HepG2 (cell line): Measurements from ENCODE around the gene PPIL3. TPM values are rescaled to one million over a fixed set of nuclear protein-coding genes. Genes with fewer than 3 reads are reported as not detected.

Source experiments
- CBFB ChIP-seq: sonication (generic); formaldehyde crosslinking; IDR thresholded peaks from 2 replicates; pipeline ENCODE4 v1.4.0; 2020; ENCODE audit warnings: missing genetic modification reagents
- CREBL2 ChIP-seq: sonication (generic); formaldehyde crosslinking; IDR thresholded peaks from 2 replicates; pipeline ENCODE4 v1.8.1; 2023; ENCODE audit warnings: missing genetic modification reagents, mild to moderate bottlenecking, borderline replicate concordance
- DMAP1 ChIP-seq: IDR thresholded peaks from 2 replicates; pipeline ENCODE4 v1.6.1; 2016
- DNMT3B ChIP-seq: conservative IDR thresholded peaks from 2 replicates; pipeline ENCODE4 v1.6.1; 2016; ENCODE audit warnings: missing biosample characterization, control low read depth
- FOSL1 ChIP-seq: sonication (generic); formaldehyde crosslinking; IDR thresholded peaks from 2 replicates; pipeline ENCODE4 v1.9.0; 2021; ENCODE audit warnings: missing genetic modification reagents, borderline replicate concordance
- FUBP1 ChIP-seq: sonication (generic); formaldehyde crosslinking; IDR thresholded peaks from 2 replicates; pipeline ENCODE4 v1.5.1; 2020; ENCODE audit warnings: missing genetic modification reagents, mild to moderate bottlenecking, borderline replicate concordance
- HMG20A ChIP-seq: IDR thresholded peaks from 2 replicates; pipeline ENCODE4 v1.6.1; 2016; ENCODE audit warnings: borderline replicate concordance
- HNF4A ChIP-seq: sonication (generic); formaldehyde crosslinking; IDR thresholded peaks from 2 replicates; pipeline ENCODE4 v1.4.0; 2020; ENCODE audit warnings: missing genetic modification reagents
- KAT7 ChIP-seq: IDR thresholded peaks from 2 replicates; pipeline ENCODE4 v1.6.1; 2018; ENCODE audit warnings: borderline replicate concordance, missing compliant biosample characterization
- MYNN ChIP-seq: sonication (generic); formaldehyde crosslinking; IDR thresholded peaks from 2 replicates; pipeline ENCODE4 v1.4.0; 2020; ENCODE audit warnings: mild to moderate bottlenecking, low read depth, missing genetic modification reagents
- NAIF1 ChIP-seq: sonication (generic); formaldehyde crosslinking; IDR thresholded peaks from 2 replicates; pipeline ENCODE4 v1.5.0; 2020; ENCODE audit warnings: mild to moderate bottlenecking, missing genetic modification reagents, borderline replicate concordance
- PCBP2 ChIP-seq: fragments of 200-400 bp; formaldehyde crosslinking; optimal IDR thresholded peaks from 2 replicates; pipeline ENCODE3; 2018; ENCODE audit warnings: low read length, low read depth; ENCODE audit not compliant: poor library complexity, severe bottlenecking
- SNAPC4 ChIP-seq: sonication (generic); formaldehyde crosslinking; IDR thresholded peaks from 2 replicates; pipeline ENCODE4 v1.4.0; 2020; ENCODE audit warnings: mild to moderate bottlenecking, missing genetic modification reagents
- SOX6 ChIP-seq, 2 experiments: fragments of 450-650 bp in 1 of 2; sonication (generic) in 1 of 2; formaldehyde crosslinking in 1 of 2; IDR thresholded peaks; 2 replicates each; pipeline versions ENCODE4 v1.4.0 to v1.6.1; 2017 to 2020; ENCODE audit warnings: antibody characterized with exemption in 1 of 2, mild to moderate bottlenecking in 1 of 2, missing genetic modification reagents in 1 of 2
- SUZ12 ChIP-seq: fragments of 150-350 bp; IDR thresholded peaks from 2 replicates; pipeline ENCODE4 v1.6.1; 2014; ENCODE audit warnings: low read depth, low read length
- ZFP37 ChIP-seq: sonication (generic); formaldehyde crosslinking; IDR thresholded peaks from 2 replicates; pipeline ENCODE4 v1.4.0; 2020; ENCODE audit warnings: missing genetic modification reagents, borderline replicate concordance
- ZKSCAN1 ChIP-seq: fragments of 150-350 bp; IDR thresholded peaks from 2 replicates; pipeline ENCODE4 v1.6.1; 2014; ENCODE audit warnings: low read length
- ZMYM2 ChIP-seq: sonication (generic); formaldehyde crosslinking; IDR thresholded peaks from 2 replicates; pipeline ENCODE4 v1.8.0; 2022; ENCODE audit warnings: mild to moderate bottlenecking, missing genetic modification reagents
- ZNF230 ChIP-seq: sonication (generic); formaldehyde crosslinking; IDR thresholded peaks from 2 replicates; pipeline ENCODE4 v1.4.0; 2020; ENCODE audit warnings: mild to moderate bottlenecking, missing genetic modification reagents
- ZNF292 ChIP-seq: sonication (generic); formaldehyde crosslinking; IDR thresholded peaks from 2 replicates; pipeline ENCODE4 v1.8.1; 2022; ENCODE audit warnings: mild to moderate bottlenecking, low read depth, missing genetic modification reagents, borderline replicate concordance
- ZNF615 ChIP-seq: sonication (generic); formaldehyde crosslinking; IDR thresholded peaks from 2 replicates; pipeline ENCODE4 v1.5.0; 2020; ENCODE audit warnings: mild to moderate bottlenecking, missing genetic modification reagents, borderline replicate concordance
- ZNF75D ChIP-seq: sonication (generic); formaldehyde crosslinking; IDR thresholded peaks from 2 replicates; pipeline ENCODE4 v1.8.1; 2023; ENCODE audit warnings: missing genetic modification reagents, mild to moderate bottlenecking, borderline replicate concordance
- polyA plus RNA-seq, 8 experiments: library from polyadenylated mRNA; depleted of rRNA in 3 of 8; stranded (reverse) in 7 of 8; unstranded in 1 of 8; fragments of >200 nt; fragmentation: Illumina TruSeq in 4 of 8; extraction: Trizol in 4 of 8; gene quantifications; 2 replicates each; pipeline versions ENCODE4 v1.2.1 to v1.2.3, GENCODE V29; 2011 to 2016; ENCODE audit warnings: low read depth in 4 of 8, missing spikeins in 1 of 8, mixed read lengths in 1 of 8; ENCODE audit not compliant: insufficient read depth in 1 of 8
- total RNA-seq, 5 experiments: library from RNA; depleted of rRNA; stranded (reverse); fragments of >200 nt; fragmentation: Illumina TruSeq; extraction: Trizol; gene quantifications; 2 replicates each; pipeline ENCODE4 v1.2.3, GENCODE V29; 2016; ENCODE audit warnings: low read depth in 1 of 5

PPIL3 gene
- total and polyA plus RNA-seq, 2 of the 13 experiments (the other 11 are each of a cell fraction or from before 2014, with no cell fraction given) = 98.7 to 107 TPM

DNA sequence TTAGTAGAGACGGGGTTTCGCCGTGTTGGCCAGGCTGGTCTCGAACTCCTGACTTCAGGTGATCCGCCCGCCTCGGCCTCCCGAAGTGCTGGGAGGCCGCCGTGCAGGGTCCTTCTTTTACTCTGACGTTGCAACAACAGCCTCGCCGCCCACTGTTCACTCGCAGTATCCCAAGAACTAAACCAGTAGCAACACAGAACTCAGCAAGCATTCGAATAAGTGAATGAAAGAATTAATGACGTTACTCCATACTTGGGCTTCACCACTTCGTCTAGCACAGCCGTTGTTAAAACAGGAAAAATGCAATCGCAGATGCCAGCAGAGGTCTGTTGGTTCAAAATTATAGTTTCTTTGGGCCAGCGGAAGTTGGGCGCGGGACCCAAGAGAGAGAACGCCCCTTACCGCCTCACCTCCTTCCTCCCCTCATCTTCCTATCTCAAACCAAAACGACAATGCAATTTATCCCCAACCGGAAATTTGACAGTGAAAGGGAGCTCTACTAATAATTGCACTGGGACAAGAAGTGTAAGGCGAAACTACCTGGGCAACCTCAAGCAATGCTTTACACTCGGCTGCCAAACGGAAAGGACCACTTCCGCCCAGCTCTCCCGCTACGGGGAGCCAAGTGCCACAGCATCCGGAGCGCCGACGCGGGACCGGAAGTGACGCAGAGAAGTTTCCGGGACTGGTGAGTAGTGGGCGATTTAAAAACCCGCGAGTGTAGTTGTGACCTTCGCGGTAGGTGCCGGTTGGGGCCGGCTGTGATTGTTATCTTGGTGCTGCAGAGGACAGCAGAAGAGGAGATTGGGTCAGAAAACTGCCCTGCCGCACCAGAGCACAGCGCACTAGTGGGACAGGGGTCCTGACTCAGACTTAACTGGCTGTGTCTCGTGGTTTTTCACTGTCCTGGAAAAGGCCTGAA lies at the start of gene PPIL3, which contains the start of gene NIF3L1 (continued):
- no peak for TF ChIP-seq SNAPC4 (CRISPR knock-in tag)
- no peak for TF ChIP-seq SOX6 (IDR thresholded peaks at IDR 0.05)
- peak; percentile 76 for TF ChIP-seq SOX6 (CRISPR knock-in tag; IDR thresholded peaks at IDR 0.05)
- TF ChIP-seq KAT7 (CRISPR knock-in tag) = peak; percentile 13
- TF ChIP-seq ZNF292 (CRISPR knock-in tag) = no peak
- TF ChIP-seq CREBL2 (CRISPR knock-in tag) = no peak
- TF ChIP-seq ZNF230 (CRISPR knock-in tag) = 0 out of 2 replicates have a peak, but pooled peaks have one; percentile 80
- no peak for TF ChIP-seq FUBP1
- no peak for TF ChIP-seq ZNF615
- peak; percentile 78; the same call in 1 of the 2 replicates for TF ChIP-seq ZFP37 (CRISPR knock-in tag)
- TF ChIP-seq ZKSCAN1 = no peak
- TF ChIP-seq CBFB (CRISPR knock-in tag) = peak; percentile 83
- TF ChIP-seq DNMT3B = 0 out of 2 replicates have a peak, but pooled peaks have one; percentile 29
- TF ChIP-seq DMAP1 = peak; percentile 93; the same call in 1 of the 2 replicates
- no peak for TF ChIP-seq HNF4A (CRISPR knock-in tag)
- no peak for TF ChIP-seq FOSL1 (CRISPR knock-in tag)
- TF ChIP-seq HMG20A = no peak
- peak; percentile 23; the same call in 1 of the 2 replicates for TF ChIP-seq MYNN (CRISPR knock-in tag)
- TF ChIP-seq SUZ12 = no peak
- TF ChIP-seq ZNF75D (CRISPR knock-in tag) = no peak
- peak; percentile 70 for TF ChIP-seq PCBP2
- TF ChIP-seq ZMYM2 = peak; percentile 87
- peak; percentile 74; the same call in 1 of the 2 replicates for TF ChIP-seq NAIF1 (CRISPR knock-in tag)
